Measurements from ENCODE around the gene TAS1R3. TPM values are rescaled to one million over a fixed set of nuclear protein-coding genes. Genes with fewer than 3 reads are reported as not detected.
A peak's percentile ranks its signal among the peaks of the same experiment; 100 is the strongest.

The TAS1R3 gene
- total and polyA plus RNA-seq, 4 donors = 0.19 to 0.36 (median 0.33) TPM; not detected in 1

- TF ChIP-seq YY1 (IDR thresholded peaks at IDR 0.05) (no peak), REST (IDR thresholded peaks at IDR 0.05) (no peak), HNF4A (conservative IDR thresholded peaks at IDR 0.05) (no peak), MAX (IDR thresholded peaks at IDR 0.05) (no peak), HNF4G (IDR thresholded peaks at IDR 0.05) (no peak), RAD21 (IDR thresholded peaks at IDR 0.05) (no peak), EGR1 (IDR thresholded peaks at IDR 0.05; ENCODE audit: low read depth in 2 of 2) (no peak), JUND (IDR thresholded peaks at IDR 0.05) (no peak)
- WGBS = 97% methylated on average over 28 of the region's 28 CpGs
- peaks cover 28 to 42% (median 40%) of the 10 kb centered on the region in 4 donors for H3K4me1 ChIP-seq (ENCODE audit: control insufficient read depth in 4 of 4, insufficient read depth in 4 of 4, low read length in 3 of 4)
Observed at GRCh38 chr1:1342061-1342562, 11.0 kb downstream of the TAS1R3 start.

DNA sequence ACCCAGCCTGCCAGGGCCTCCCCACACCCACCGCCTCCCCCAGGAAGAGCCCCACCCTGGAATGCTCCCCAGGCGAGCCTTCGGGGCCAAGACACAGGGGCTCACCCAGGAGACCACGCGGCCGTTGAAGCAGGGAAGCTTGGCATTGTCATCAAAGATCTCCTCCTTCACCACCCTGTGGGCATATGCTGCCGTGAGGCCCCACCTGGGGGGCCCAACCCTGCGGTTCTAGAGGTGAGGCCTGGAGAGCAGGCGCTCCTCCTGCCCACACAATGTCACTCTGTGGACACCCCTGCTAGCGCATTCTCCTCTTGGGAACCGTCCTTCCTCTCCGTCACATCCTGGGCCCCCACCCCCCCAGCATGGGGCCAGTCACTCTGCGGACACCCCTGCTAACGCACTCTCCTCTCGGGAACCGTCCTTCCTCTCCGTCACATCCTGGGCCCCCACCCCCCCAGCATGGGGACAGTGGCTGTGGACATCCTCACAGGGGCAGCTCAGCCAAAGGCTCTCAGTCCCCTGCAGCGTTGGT, 11.6 kb downstream of the TAS1R3 start:
- WGBS = 91% methylated on average over 18 of the region's 18 CpGs
- TF ChIP-seq, protein P1, sequence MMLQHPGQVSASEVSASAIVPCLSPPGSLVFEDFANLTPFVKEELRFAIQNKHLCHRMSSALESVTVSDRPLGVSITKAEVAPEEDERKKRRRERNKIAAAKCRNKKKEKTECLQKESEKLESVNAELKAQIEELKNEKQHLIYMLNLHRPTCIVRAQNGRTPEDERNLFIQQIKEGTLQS (IDR thresholded peaks at IDR 0.05) = no peak
- TF ChIP-seq NR2F2 (IDR thresholded peaks at IDR 0.05) (no peak), FOXA2 (IDR thresholded peaks at IDR 0.05) (no peak)
- no peak overlapping the region for H3K9ac ChIP-seq (ENCODE audit: low read depth in 1 of 2, low read length in 2 of 2)
- H3K4me1 ChIP-seq (ENCODE audit: control insufficient read depth in 4 of 4, insufficient read depth in 4 of 4, low read length in 3 of 4) = peaks cover 31 to 47% (median 45%) of the 10 kb centered on the region in 4 donors
- H3K27me3 ChIP-seq (ENCODE audit: control insufficient read depth in 4 of 4, insufficient read depth in 4 of 4, low read length in 3 of 4) = no peaks in the 10 kb centered on the region
- H3K36me3 ChIP-seq (ENCODE audit: control insufficient read depth in 4 of 4, insufficient read depth in 3 of 4, low read depth in 1 of 4, low read length in 3 of 4) = peaks cover 0 to 31% (median 11%) of the 10 kb centered on the region in 4 donors
- H3K4me3 ChIP-seq (ENCODE audit: low read depth in 1 of 3, low read length in 3 of 3) = no peak overlapping the region
- no peaks in the 10 kb centered on the region for H3K9me3 ChIP-seq (ENCODE audit: control insufficient read depth in 4 of 4, low read length in 3 of 4)
- no peak for DNase-seq (ENCODE audit: low spot score)
- no peak overlapping the region for H3K27ac ChIP-seq (ENCODE audit: low read depth in 1 of 2, low read length in 2 of 2)

More at GRCh38 chr1:1342061-1342562, 11.0 kb downstream of the TAS1R3 start:
- peaks cover 0 to 31% (median 11%) of the 10 kb centered on the region in 4 donors for H3K36me3 ChIP-seq (ENCODE audit: control insufficient read depth in 4 of 4, insufficient read depth in 3 of 4, low read depth in 1 of 4, low read length in 3 of 4)
- no peak overlapping the region for H3K4me3 ChIP-seq (ENCODE audit: low read depth in 1 of 3, low read length in 3 of 3)
- H3K27me3 ChIP-seq (ENCODE audit: control insufficient read depth in 4 of 4, insufficient read depth in 4 of 4, low read length in 3 of 4) = no peaks in the 10 kb centered on the region
- H3K9me3 ChIP-seq (ENCODE audit: control insufficient read depth in 4 of 4, low read length in 3 of 4) = no peaks in the 10 kb centered on the region
- H3K9ac ChIP-seq (ENCODE audit: low read depth in 1 of 2, low read length in 2 of 2) = no peak overlapping the region
- no peak overlapping the region for H3K27ac ChIP-seq (ENCODE audit: low read depth in 1 of 2, low read length in 2 of 2)
- DNase-seq (ENCODE audit: low spot score) = no peak

DNA sequence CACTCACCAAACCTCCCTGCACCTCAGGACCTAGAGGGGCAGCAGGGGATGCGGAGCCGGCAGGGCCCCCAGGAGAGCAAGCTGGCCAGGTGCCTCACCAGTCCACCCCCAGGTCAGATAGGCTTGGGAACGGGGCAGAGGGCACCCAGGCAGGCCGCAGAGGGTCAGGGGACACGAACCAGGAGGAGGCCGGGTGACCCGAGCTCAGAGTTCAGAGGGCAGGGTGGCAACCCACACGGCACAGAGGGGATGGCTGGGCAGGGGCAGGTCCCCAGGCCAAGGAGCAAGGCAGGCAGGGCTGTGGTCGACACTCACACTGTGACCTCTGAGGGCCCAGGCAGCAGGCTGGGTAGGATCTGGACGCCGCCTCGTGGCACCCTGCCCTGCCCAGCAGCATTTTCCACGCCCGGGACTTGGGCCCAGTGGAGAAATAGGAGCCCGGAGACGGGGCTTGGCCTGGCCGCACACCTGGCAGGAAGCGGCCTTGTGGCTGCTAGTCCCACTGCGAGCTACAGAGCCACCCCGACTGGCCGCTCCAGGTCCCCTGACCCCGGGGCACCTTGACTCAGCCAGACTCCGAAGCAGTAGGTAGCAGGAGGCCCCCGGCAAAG, 12.8 kb downstream of the TAS1R3 start:
- H3K4me3 ChIP-seq (ENCODE audit: low read depth in 1 of 3, low read length in 3 of 3) = no peak overlapping the region
- 36% methylated on average over 24 of the region's 24 CpGs for WGBS
- H3K9me3 ChIP-seq (ENCODE audit: control insufficient read depth in 4 of 4, low read length in 3 of 4) = no peaks in the 10 kb centered on the region
- peaks cover 34 to 58% (median 53%) of the 10 kb centered on the region in 4 donors for H3K4me1 ChIP-seq (ENCODE audit: control insufficient read depth in 4 of 4, insufficient read depth in 4 of 4, low read length in 3 of 4)
- H3K36me3 ChIP-seq (ENCODE audit: control insufficient read depth in 4 of 4, insufficient read depth in 3 of 4, low read depth in 1 of 4, low read length in 3 of 4) = peaks cover 0 to 24% (median 7%) of the 10 kb centered on the region in 4 donors
- H3K9ac ChIP-seq (ENCODE audit: low read depth in 1 of 2, low read length in 2 of 2) = peak overlapping the region in 1 of 2 donors; percentile 60
- peak overlapping the region; percentile 9 to 67 for H3K27ac ChIP-seq (ENCODE audit: low read depth in 1 of 2, low read length in 2 of 2)
- no peak for DNase-seq (ENCODE audit: low spot score)
- H3K27me3 ChIP-seq (ENCODE audit: control insufficient read depth in 4 of 4, insufficient read depth in 4 of 4, low read length in 3 of 4) = no peaks in the 10 kb centered on the region
- TF ChIP-seq REST (IDR thresholded peaks at IDR 0.05) = no peak
- TF ChIP-seq RAD21 (IDR thresholded peaks at IDR 0.05) = no peak
- TF ChIP-seq FOXA1 (IDR thresholded peaks at IDR 0.05) = no peak
- TF ChIP-seq ZBTB33 (IDR thresholded peaks at IDR 0.05) = no peak
- TF ChIP-seq, protein P1 (IDR thresholded peaks at IDR 0.05) = no peak
- peak; percentile 97 to 99 for TF ChIP-seq HNF4A (conservative IDR thresholded peaks at IDR 0.05)
- TF ChIP-seq SP1 (IDR thresholded peaks at IDR 0.05) = peak; percentile 65

All from liver (tissue), 9 donors.